ENCODE data around the gene IQCB1. TPM values are rescaled to one million over a fixed set of nuclear protein-coding genes. Genes with fewer than 3 reads are reported as not detected.

IQCB1 gene
- total and polyA plus RNA-seq, 2 experiments from 2014 or later = 28.8 to 39.0 TPM

- TF ChIP-seq ZNF462 (CRISPR knock-in tag; IDR thresholded peaks at IDR 0.05) = no peak
- no peak for TF ChIP-seq CREB1 (CRISPR knock-in tag; IDR thresholded peaks at IDR 0.05; ENCODE audit: low read depth)
These were observed 98.7 kb downstream of the IQCB1 start (continued) for GRCh38 chr3:121736112-121736511.

- DNase-seq (ENCODE audit: low spot score) (no peak), ATAC-seq (no peak)
- Mint-ChIP-seq H3K27ac (no peak overlapping the region), H3K4me1 (peaks cover 22% of the 10 kb centered on the region), H3K36me3 (ENCODE audit: low read depth) (no peaks in the 10 kb centered on the region), H3K4me3 (no peak overlapping the region), H3K27me3 (ENCODE audit: insufficient read depth, low read depth, poor library complexity) (no peaks in the 10 kb centered on the region), H3K9me3 (no peaks in the 10 kb centered on the region)
- Histone ChIP-seq H4K20me1 (replicated peaks; ENCODE audit: insufficient read depth) (no peaks in the 10 kb centered on the region), H3K79me2 (replicated peaks; ENCODE audit: insufficient read depth) (peaks cover 73% of the 10 kb centered on the region), H3F3A (replicated peaks; ENCODE audit: low read depth) (no peaks in the 10 kb centered on the region), H3K27ac (ENCODE audit: low read depth) (no peak overlapping the region), H2AFZ (no peak overlapping the region), H3K27me3 (ENCODE audit: insufficient read depth) (no peaks in the 10 kb centered on the region), H3K4me3 (no peak overlapping the region), H3K9me2 (ENCODE audit: insufficient read depth) (no peaks in the 10 kb centered on the region), H3K36me3 (ENCODE audit: insufficient read depth) (no peaks in the 10 kb centered on the region), H3K4me2 (no peak overlapping the region), H3K4me1 (ENCODE audit: insufficient read depth) (no peaks in the 10 kb centered on the region)
- TF ChIP-seq NANOG (IDR thresholded peaks at IDR 0.05; ENCODE audit: borderline replicate concordance) (no peak), CREB1 (CRISPR knock-in tag; IDR thresholded peaks at IDR 0.05; ENCODE audit: low read depth) (no peak), CTCF (conservative IDR thresholded peaks at IDR 0.05; ENCODE audit: low read depth in 2 of 2) (no peak), STAT1 (IDR thresholded peaks at IDR 0.05; ENCODE audit: unreplicated experiment) (no peak), REST (IDR thresholded peaks at IDR 0.05; ENCODE audit: unreplicated experiment) (no peak)
- TF ChIP-seq, protein P1, sequence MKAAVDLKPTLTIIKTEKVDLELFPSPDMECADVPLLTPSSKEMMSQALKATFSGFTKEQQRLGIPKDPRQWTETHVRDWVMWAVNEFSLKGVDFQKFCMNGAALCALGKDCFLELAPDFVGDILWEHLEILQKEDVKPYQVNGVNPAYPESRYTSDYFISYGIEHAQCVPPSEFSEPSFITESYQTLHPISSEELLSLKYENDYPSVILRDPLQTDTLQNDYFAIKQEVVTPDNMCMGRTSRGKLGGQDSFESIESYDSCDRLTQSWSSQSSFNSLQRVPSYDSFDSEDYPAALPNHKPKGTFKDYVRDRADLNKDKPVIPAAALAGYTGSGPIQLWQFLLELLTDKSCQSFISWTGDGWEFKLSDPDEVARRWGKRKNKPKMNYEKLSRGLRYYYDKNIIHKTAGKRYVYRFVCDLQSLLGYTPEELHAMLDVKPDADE (IDR thresholded peaks at IDR 0.05) = no peak
These were observed 99.7 kb downstream of the IQCB1 start for GRCh38 chr3:121735047-121735696.
